Colonic mucosa (tissue), 4 donors: ENCODE results near the gene USP32. TPM values are rescaled to one million over a fixed set of nuclear protein-coding genes. Genes with fewer than 3 reads are reported as not detected.

Experiments
- DNase-seq: peaks from one replicate; pipeline ENCODE4 v3.0.0-alpha.2; 2020
- H3K27ac ChIP-seq: fragments of 200-600 bp; one replicate; pipeline ENCODE4 v1.8.0; 2021
- H3K27me3 ChIP-seq: fragments of 200-600 bp; one replicate; pipeline ENCODE4 v1.8.0; 2021
- H3K36me3 ChIP-seq: fragments of 200-600 bp; one replicate; pipeline ENCODE4 v1.8.0; 2021
- H3K4me1 ChIP-seq: fragments of 200-600 bp; one replicate; pipeline ENCODE4 v1.8.0; 2021; ENCODE audit warnings: mild to moderate bottlenecking
- H3K4me3 ChIP-seq: fragments of 200-600 bp; one replicate; pipeline ENCODE4 v1.8.0; 2021
- H3K9ac ChIP-seq, 2 donors: one replicate each; pipeline ENCODE4 v1.7.0; 2013; ENCODE audit warnings: control low read depth in 2 of 2, low read depth in 2 of 2, low read length in 2 of 2
- H3K9me3 ChIP-seq: fragments of 200-600 bp; one replicate; pipeline ENCODE4 v1.8.0; 2021
- intact Hi-C: fragments of 100-400 bp; cut with DNase I; formaldehyde crosslinking; loops from one replicate; pipeline ENCODE4 v1.14.1; 2022
- total RNA-seq, 2 donors: library from RNA; stranded (reverse); fragmentation: NEBNext Ultra II Directional in 1 of 2; extraction: Animal tissue kit (Norgen Biotek cat#: 25700) in 1 of 2; gene quantifications; one replicate each; pipeline ENCODE4 v1.2.1, GENCODE V29; 2021
- TF ChIP-seq, protein P1 (sequence below): fragments of 200-600 bp; IDR thresholded peaks from one replicate; pipeline ENCODE4 v1.8.0; 2022; ENCODE audit warnings: antibody characterized with exemption, mild to moderate bottlenecking
- donor health status: healthy.
- donor health status: DM: no; HTN: no; CAD: no.
- donor health status: DM: no; HTN: no; CAD: no.

Gene USP32
- total RNA-seq, 2 donors from 2014 or later = 28.9 to 52.1 TPM

- no peaks in the 10 kb centered on the region for H3K9me3 ChIP-seq
- H3K4me3 ChIP-seq = no peak overlapping the region
- intact Hi-C loops = no loop called here
- H3K4me1 ChIP-seq = peaks cover 13% of the 10 kb centered on the region
- no peaks in the 10 kb centered on the region for H3K36me3 ChIP-seq
- no peak for DNase-seq
- peak overlapping the region; percentile 32 for H3K27ac ChIP-seq
- peaks cover 30% of the 10 kb centered on the region for H3K27me3 ChIP-seq
- TF ChIP-seq, protein P1, sequence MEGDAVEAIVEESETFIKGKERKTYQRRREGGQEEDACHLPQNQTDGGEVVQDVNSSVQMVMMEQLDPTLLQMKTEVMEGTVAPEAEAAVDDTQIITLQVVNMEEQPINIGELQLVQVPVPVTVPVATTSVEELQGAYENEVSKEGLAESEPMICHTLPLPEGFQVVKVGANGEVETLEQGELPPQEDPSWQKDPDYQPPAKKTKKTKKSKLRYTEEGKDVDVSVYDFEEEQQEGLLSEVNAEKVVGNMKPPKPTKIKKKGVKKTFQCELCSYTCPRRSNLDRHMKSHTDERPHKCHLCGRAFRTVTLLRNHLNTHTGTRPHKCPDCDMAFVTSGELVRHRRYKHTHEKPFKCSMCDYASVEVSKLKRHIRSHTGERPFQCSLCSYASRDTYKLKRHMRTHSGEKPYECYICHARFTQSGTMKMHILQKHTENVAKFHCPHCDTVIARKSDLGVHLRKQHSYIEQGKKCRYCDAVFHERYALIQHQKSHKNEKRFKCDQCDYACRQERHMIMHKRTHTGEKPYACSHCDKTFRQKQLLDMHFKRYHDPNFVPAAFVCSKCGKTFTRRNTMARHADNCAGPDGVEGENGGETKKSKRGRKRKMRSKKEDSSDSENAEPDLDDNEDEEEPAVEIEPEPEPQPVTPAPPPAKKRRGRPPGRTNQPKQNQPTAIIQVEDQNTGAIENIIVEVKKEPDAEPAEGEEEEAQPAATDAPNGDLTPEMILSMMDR = no peak
- H3K9ac ChIP-seq = no peak overlapping the region
These were observed 243.6 kb downstream of the USP32 start for GRCh38 chr17:60148373-60148772.

- intact Hi-C loops = no loop called here
- H3K9me3 ChIP-seq = no peaks in the 10 kb centered on the region
- H3K4me3 ChIP-seq = no peak overlapping the region
- H3K36me3 ChIP-seq = no peaks in the 10 kb centered on the region
- TF ChIP-seq, protein P1 = no peak
- H3K27ac ChIP-seq = peak overlapping the region; percentile 44
- DNase-seq = peak; percentile 71
- peaks cover 13% of the 10 kb centered on the region for H3K4me1 ChIP-seq
- no peak overlapping the region for H3K9ac ChIP-seq
- peaks cover 30% of the 10 kb centered on the region for H3K27me3 ChIP-seq
These were observed 244.2 kb downstream of the USP32 start for GRCh38 chr17:60147553-60148223.

DNA sequence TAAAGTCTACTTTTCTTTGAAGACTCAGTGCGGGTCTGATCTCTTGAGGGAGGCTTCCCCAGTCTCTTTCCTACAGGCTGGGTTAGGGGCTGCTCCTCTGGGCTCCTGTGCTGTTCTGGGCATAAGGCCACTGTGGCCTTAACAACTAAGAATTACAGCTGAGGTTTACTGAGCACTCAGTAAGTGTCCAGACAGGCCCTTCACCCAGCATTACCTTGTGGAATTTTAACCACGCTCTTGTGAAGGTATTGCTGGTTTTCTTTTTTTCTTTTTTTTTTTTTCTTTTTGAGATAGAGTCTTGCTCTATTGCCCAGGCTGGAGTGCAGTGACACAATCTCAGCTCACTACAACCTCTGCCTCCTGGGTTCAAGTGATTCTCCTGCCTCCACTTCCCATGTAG lies 245.7 kb downstream of the USP32 start:
- DNase-seq = no peak
- TF ChIP-seq, protein P1 = no peak
- H3K4me3 ChIP-seq = no peak overlapping the region
- no peak overlapping the region for H3K9ac ChIP-seq
- intact Hi-C loops = no loop called here
- H3K9me3 ChIP-seq = no peaks in the 10 kb centered on the region
- H3K36me3 ChIP-seq = no peaks in the 10 kb centered on the region
- H3K27ac ChIP-seq = no peak overlapping the region
- peaks cover 32% of the 10 kb centered on the region for H3K27me3 ChIP-seq
- H3K4me1 ChIP-seq = peaks cover 15% of the 10 kb centered on the region

- no peak overlapping the region for H3K27ac ChIP-seq
- peaks cover 32% of the 10 kb centered on the region for H3K27me3 ChIP-seq
- H3K9ac ChIP-seq = no peak overlapping the region
- intact Hi-C loops = no loop called here
- H3K36me3 ChIP-seq = no peaks in the 10 kb centered on the region
- no peak overlapping the region for H3K4me3 ChIP-seq
- no peaks in the 10 kb centered on the region for H3K9me3 ChIP-seq
- no peak for DNase-seq
- TF ChIP-seq, protein P1 = no peak
- peaks cover 16% of the 10 kb centered on the region for H3K4me1 ChIP-seq
These were observed 246.7 kb downstream of the USP32 start for GRCh38 chr17:60145006-60145935.

- Histone ChIP-seq H3K4me1 (peaks cover 12% of the 10 kb centered on the region), H3K36me3 (no peaks in the 10 kb centered on the region), H3K4me3 (no peak overlapping the region), H3K9ac (no peak overlapping the region), H3K27me3 (peaks cover 32% of the 10 kb centered on the region), H3K27ac (peak overlapping the region; percentile 27), H3K9me3 (no peaks in the 10 kb centered on the region)
- DNase-seq = peak; percentile 94
- TF ChIP-seq, protein P1 = peak; percentile 77
- intact Hi-C loops = no loop called here
These were observed 248.9 kb downstream of the USP32 start for GRCh38 chr17:60142872-60143499.
